MM.1S (cell line): ENCODE measurements around the gene TRUB2.
"Not testable (repeated sequence)": the region's sequence is repeated elsewhere in the genome, so short reads cannot be mapped to it uniquely, and the experiment has no call there.

ENCODE experiments used
- DNase-seq: peaks from one replicate; pipeline ENCODE4 v3.0.0-alpha.2; 2015
- H2AFZ ChIP-seq: fragments of 300-600 bp; sonication (generic); 2 replicates; pipeline ENCODE4 v1.6.0; 2016; ENCODE audit warnings: antibody characterized with exemption, low read length
- H3F3A ChIP-seq: fragments of 300-600 bp; sonication (generic); 2 replicates; pipeline ENCODE4 v1.6.1; 2016; ENCODE audit warnings: mild to moderate bottlenecking, antibody characterized with exemption, low read length, moderate library complexity, mixed read lengths; ENCODE audit not compliant: insufficient read depth
- H3K27ac ChIP-seq: fragments of 300-600 bp; sonication (generic); 2 replicates; pipeline ENCODE4 v1.5.1; 2016; ENCODE audit warnings: mild to moderate bottlenecking, low read length
- H3K27me3 ChIP-seq: fragments of 300-600 bp; sonication (generic); replicated peaks from 2 replicates; pipeline ENCODE4 v1.6.0; 2016; ENCODE audit warnings: low read length; ENCODE audit not compliant: insufficient read depth
- H3K36me3 ChIP-seq: fragments of 300-600 bp; sonication (generic); replicated peaks from 2 replicates; pipeline ENCODE4 v1.6.1; 2016; ENCODE audit warnings: mild to moderate bottlenecking, low read length, mixed read lengths; ENCODE audit not compliant: insufficient read depth
- H3K4me1 ChIP-seq: fragments of 300-600 bp; sonication (generic); 2 replicates; pipeline ENCODE4 v1.6.1; 2016; ENCODE audit warnings: low read length, mixed read lengths
- H3K4me2 ChIP-seq: fragments of 300-600 bp; sonication (generic); 2 replicates; pipeline ENCODE4 v1.6.0; 2016; ENCODE audit warnings: low read depth, low read length
- H3K4me3 ChIP-seq: fragments of 300-600 bp; sonication (generic); 2 replicates; pipeline ENCODE4 v1.5.1; 2016; ENCODE audit warnings: low read length, mixed read lengths
- H3K79me2 ChIP-seq: fragments of 300-600 bp; sonication (generic); 2 replicates; pipeline ENCODE4 v1.6.1; 2016; ENCODE audit warnings: mixed run types, low read length, mixed read lengths
- H3K9ac ChIP-seq: fragments of 300-600 bp; sonication (generic); 2 replicates; pipeline ENCODE4 v1.6.1; 2016; ENCODE audit warnings: low read length, mixed read lengths
- H3K9me2 ChIP-seq: fragments of 300-600 bp; sonication (generic); replicated peaks from 2 replicates; pipeline ENCODE4 v1.6.1; 2016; ENCODE audit warnings: mild to moderate bottlenecking, low read length, mixed read lengths; ENCODE audit not compliant: insufficient read depth
- H3K9me3 ChIP-seq: fragments of 300-600 bp; sonication (generic); replicated peaks from 2 replicates; pipeline ENCODE4 v1.6.1; 2016; ENCODE audit warnings: mild to moderate bottlenecking, low read length, mixed read lengths; ENCODE audit not compliant: insufficient read depth
- H4K20me1 ChIP-seq: fragments of 300-600 bp; sonication (generic); 2 replicates; pipeline ENCODE4 v1.6.1; 2016; ENCODE audit warnings: mild to moderate bottlenecking, low read length, moderate library complexity, mixed read lengths; ENCODE audit not compliant: insufficient read depth
- EZH2 ChIP-seq: fragments of 300-600 bp; sonication (generic); optimal IDR thresholded peaks from 2 replicates; pipeline ENCODE3; 2017; ENCODE audit warnings: low read depth, mild to moderate bottlenecking, antibody characterized with exemption, low read length, mixed read lengths
- EZH2phosphoT487 ChIP-seq: fragments of 300-600 bp; sonication (generic); IDR thresholded peaks from 2 replicates; pipeline ENCODE4 v1.6.1; 2018; ENCODE audit warnings: antibody characterized with exemption, low read length
- TF ChIP-seq, protein P1 (sequence below): fragments of 300-600 bp; sonication (generic); IDR thresholded peaks from 2 replicates; pipeline ENCODE4 v1.5.1; 2016; ENCODE audit warnings: antibody characterized with exemption, low read length, mixed read lengths

Gene TRUB2

DNA sequence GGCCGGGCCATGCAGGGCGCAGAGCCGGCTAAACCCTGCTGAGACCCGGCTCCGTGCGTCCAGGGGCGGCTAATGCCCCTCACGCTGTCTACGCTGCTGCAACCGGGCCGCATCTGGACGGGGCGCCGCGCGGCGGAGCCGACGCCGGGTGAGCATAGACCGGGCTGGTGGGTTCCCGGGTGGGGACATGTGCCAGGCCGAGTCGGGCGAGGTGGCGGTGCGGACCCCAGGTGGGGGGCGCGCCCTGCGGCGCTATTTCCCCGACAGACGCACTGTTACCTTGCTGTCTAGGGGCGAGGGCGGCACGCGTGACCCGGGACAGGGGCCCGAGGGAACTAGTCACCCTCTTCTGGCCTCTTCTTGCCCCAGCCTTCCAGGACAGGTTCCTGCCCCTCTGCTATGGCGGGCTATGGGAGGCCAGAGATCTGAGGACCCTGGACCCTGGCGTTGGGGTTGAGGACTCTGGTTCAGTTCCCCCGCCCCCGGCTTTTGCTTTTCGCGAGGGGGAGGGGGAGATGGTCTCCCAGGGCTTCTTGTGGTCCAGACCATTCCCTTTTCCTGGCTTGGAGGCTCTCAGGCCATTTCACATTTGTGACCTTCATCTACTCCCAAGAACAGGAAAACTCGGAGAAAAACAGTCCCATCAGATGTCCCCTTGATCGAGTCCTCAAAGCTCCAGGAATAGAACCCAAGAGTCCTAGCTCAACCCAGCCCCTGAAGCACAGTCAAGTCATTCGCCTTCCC is 18.6 kb upstream of the TRUB2 start:
- Histone ChIP-seq H3K4me2 (peak overlapping the region; percentile 90), H2AFZ (peak overlapping the region; percentile 66), H3K9ac (peak overlapping the region; percentile 68), H3K79me2 (peaks cover 5% of the 10 kb centered on the region; the same call in 1 of the 2 replicates), H3K9me2 (no peaks in the 10 kb centered on the region), H3K4me1 (no peaks in the 10 kb centered on the region), H3K27ac (peak overlapping the region; percentile 37; the same call in 1 of the 2 replicates), H3K9me3 (no peaks in the 10 kb centered on the region), H4K20me1 (no peaks in the 10 kb centered on the region), H3F3A (peaks cover 23% of the 10 kb centered on the region), H3K4me3 (peak overlapping the region; percentile 92), H3K27me3 (no peaks in the 10 kb centered on the region), H3K36me3 (no peaks in the 10 kb centered on the region)
- TF ChIP-seq EZH2phosphoT487: no peak
- TF ChIP-seq, protein P1, sequence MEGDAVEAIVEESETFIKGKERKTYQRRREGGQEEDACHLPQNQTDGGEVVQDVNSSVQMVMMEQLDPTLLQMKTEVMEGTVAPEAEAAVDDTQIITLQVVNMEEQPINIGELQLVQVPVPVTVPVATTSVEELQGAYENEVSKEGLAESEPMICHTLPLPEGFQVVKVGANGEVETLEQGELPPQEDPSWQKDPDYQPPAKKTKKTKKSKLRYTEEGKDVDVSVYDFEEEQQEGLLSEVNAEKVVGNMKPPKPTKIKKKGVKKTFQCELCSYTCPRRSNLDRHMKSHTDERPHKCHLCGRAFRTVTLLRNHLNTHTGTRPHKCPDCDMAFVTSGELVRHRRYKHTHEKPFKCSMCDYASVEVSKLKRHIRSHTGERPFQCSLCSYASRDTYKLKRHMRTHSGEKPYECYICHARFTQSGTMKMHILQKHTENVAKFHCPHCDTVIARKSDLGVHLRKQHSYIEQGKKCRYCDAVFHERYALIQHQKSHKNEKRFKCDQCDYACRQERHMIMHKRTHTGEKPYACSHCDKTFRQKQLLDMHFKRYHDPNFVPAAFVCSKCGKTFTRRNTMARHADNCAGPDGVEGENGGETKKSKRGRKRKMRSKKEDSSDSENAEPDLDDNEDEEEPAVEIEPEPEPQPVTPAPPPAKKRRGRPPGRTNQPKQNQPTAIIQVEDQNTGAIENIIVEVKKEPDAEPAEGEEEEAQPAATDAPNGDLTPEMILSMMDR: no peak
- TF ChIP-seq EZH2: no peak
- DNase-seq: peak; percentile 8

DNA sequence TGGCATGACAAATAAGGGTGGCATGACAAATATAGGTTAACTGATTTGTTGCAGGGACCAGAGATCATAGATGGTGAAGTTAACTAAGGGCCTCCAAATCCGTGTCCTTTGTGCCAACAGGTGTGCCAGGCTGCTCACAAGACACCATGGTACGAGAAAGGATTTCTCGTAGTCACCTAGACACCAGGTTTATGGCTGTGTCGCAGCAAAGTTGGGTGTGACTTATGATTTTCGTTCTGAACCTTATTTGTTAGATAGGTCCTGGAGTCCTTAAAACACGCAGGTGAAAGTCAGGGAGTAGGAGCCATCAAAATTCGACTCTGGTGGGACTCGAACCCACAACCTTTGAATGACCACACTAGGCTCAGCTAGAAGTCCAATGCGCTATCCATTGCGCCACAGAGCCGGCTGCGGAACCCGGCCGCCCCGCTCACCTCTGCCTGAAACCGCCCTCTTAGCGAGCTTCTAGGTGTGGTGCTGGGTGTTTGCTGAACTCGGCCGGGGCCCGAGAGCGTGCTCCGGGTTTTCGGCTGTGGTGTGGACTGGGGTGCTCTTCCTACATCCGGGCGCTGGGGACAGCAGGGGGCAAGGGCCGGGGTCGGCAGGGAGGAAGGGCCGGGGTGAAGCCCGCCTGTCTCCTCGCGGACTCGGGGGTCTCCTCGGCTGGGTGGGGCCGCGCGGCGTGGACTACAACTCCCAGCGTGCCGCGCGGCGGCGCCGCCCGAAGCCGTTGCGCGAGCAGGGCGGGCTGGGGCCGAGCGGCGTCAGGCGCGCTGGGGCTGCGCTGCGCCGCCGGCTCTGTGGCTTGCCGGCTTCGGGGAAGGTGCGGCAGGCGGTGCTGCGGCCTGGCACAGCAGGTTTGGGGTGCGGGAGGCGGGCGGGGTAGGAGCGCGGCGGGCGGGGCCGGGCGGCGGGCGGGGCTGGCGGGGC is 17.8 kb upstream of the TRUB2 start, which contains the start of gene SLC27A4:
Gene SLC27A4 (plus strand): TSS at position 767 of the 930 bp plus-strand sequence. CDS start 2,606 bp downstream, outside the sequence.
- Histone ChIP-seq H3K27ac (peak within 1 kb of the TSS; percentile 69; the same call in 1 of the 2 replicates), H3F3A (peaks cover 23% of the 10 kb centered on the region), H3K4me3 (peak within 1 kb of the TSS; percentile 92), H3K27me3 (no peaks in the 10 kb centered on the region), H3K9me3 (no peaks in the 10 kb centered on the region), H3K9ac (peak within 1 kb of the TSS; percentile 68), H3K36me3 (no peaks in the 10 kb centered on the region), H4K20me1 (no peaks in the 10 kb centered on the region), H3K79me2 (peaks cover 5% of the 10 kb centered on the region; the same call in 1 of the 2 replicates), H2AFZ (peak within 1 kb of the TSS; percentile 91), H3K4me1 (no peaks in the 10 kb centered on the region), H3K4me2 (peak within 1 kb of the TSS; percentile 90), H3K9me2 (no peaks in the 10 kb centered on the region)
- DNase-seq: peak; percentile 91
- no peak for TF ChIP-seq EZH2phosphoT487
- TF ChIP-seq EZH2: no peak
- TF ChIP-seq, protein P1: no peak

- Histone ChIP-seq H3K27ac (peak overlapping the region; percentile 69; the same call in 1 of the 2 replicates), H3F3A (peaks cover 23% of the 10 kb centered on the region), H2AFZ (peak overlapping the region; percentile 91; the same call in 1 of the 2 replicates), H3K4me2 (peak overlapping the region; percentile 42; the same call in 1 of the 2 replicates)
- H3K9ac ChIP-seq, H3K79me2 ChIP-seq, H3K36me3 ChIP-seq, H3K4me3 ChIP-seq, H3K9me3 ChIP-seq, H3K9me2 ChIP-seq, H4K20me1 ChIP-seq, H3K4me1 ChIP-seq, DNase-seq, H3K27me3 ChIP-seq: not testable (repeated sequence)
Measured at GRCh38 chr9:128338852-128339614, 16.8 kb upstream of the TRUB2 start.
